Testis (tissue), 3 donors: ENCODE measurements around the gene PSMD1. TPM values are rescaled to one million over a fixed set of nuclear protein-coding genes. Genes with fewer than 3 reads are reported as not detected.

Experiments used
- DNase-seq: peaks from one replicate; pipeline ENCODE4 v3.0.0-alpha.2; 2019
- H3K27ac ChIP-seq, 2 donors: fragments of 200-600 bp; sonication (generic); one replicate each; pipeline ENCODE4 v1.5.1; 2019
- H3K27me3 ChIP-seq: fragments of 200-600 bp; sonication (generic); one replicate; pipeline ENCODE4 v1.5.1; 2019
- H3K36me3 ChIP-seq: fragments of 200-600 bp; sonication (generic); one replicate; pipeline ENCODE4 v1.5.1; 2017; ENCODE audit warnings: low read depth; ENCODE audit errors: missing control alignments
- H3K4me1 ChIP-seq: fragments of 200-600 bp; sonication (generic); one replicate; pipeline ENCODE4 v1.5.1; 2019
- H3K4me3 ChIP-seq, 2 donors: fragments of 200-600 bp; sonication (generic); one replicate each; pipeline ENCODE4 v1.5.1; 2017 to 2019
- H3K9me3 ChIP-seq: fragments of 200-600 bp; sonication (generic); one replicate; pipeline ENCODE4 v1.5.1; 2017
- CTCF ChIP-seq, 3 experiments: fragments of 450-650 bp in 2 of 3; fragments of 200-600 bp in 1 of 3; sonication (generic) in 1 of 3; IDR thresholded peaks; one replicate each; pipeline ENCODE4 v1.5.1; 2016 to 2019; ENCODE audit warnings: antibody characterized with exemption in 3 of 3, mild to moderate bottlenecking in 2 of 3, moderate library complexity in 1 of 3
- POLR2A ChIP-seq: fragments of 450-650 bp; IDR thresholded peaks from one replicate; pipeline ENCODE4 v1.6.1; 2017; ENCODE audit warnings: antibody characterized with exemption, mild to moderate bottlenecking, moderate library complexity
- WGBS, 2 donors: methylation state at CpG; one replicate each; pipeline ENCODE4 v1.1.5; 2018; 5-methylcytosine and 5-hydroxymethylcytosine counted together
- intact Hi-C: fragments of 100-400 bp; cut with DNase I; formaldehyde crosslinking; loops from one replicate; pipeline ENCODE4 v1.15.1; 2023; ENCODE audit warnings: low total_unique reads
- polyA plus RNA-seq: library from polyadenylated mRNA; stranded (reverse); fragments of 350-450 nt; fragmentation: Illumina TruSeq; extraction: RNeasy Lipid Tissue Mini Kit (QIAGEN cat#74804); gene quantifications from one replicate; pipeline ENCODE4 v1.2.3, GENCODE V29; 2014; ENCODE audit warnings: low read depth, low replicate concordance; ENCODE audit not compliant: insufficient read depth
- total RNA-seq, 2 donors: library from RNA; depleted of rRNA; stranded (reverse); fragments of >200 nt; gene quantifications; one replicate each; pipeline ENCODE4 v1.2.3, GENCODE V29; 2016

Gene PSMD1
- total and polyA plus RNA-seq, 3 donors from 2014 or later, result 60.8 to 69.6 (median 66.8) TPM

- peak overlapping the region in 1 of 2 donors; percentile 63 for H3K27ac ChIP-seq
- 49 to 57% methylated on average over 7 to 8 of the region's 8 CpGs for WGBS, 2 donors
- intact Hi-C loops, result no loop called here
- H3K36me3 ChIP-seq, result no peaks in the 10 kb centered on the region
- H3K9me3 ChIP-seq, result no peaks in the 10 kb centered on the region
- no peaks in the 10 kb centered on the region for H3K27me3 ChIP-seq
- peak; percentile 89 for DNase-seq
- H3K4me1 ChIP-seq, result peaks cover 45% of the 10 kb centered on the region
- TF ChIP-seq CTCF (IDR thresholded peaks at IDR 0.05), result no peak
- no peak overlapping the region for H3K4me3 ChIP-seq
Observed at GRCh38 chr2:231047274-231047922, 9.3 kb upstream of the PSMD1 start.

DNA sequence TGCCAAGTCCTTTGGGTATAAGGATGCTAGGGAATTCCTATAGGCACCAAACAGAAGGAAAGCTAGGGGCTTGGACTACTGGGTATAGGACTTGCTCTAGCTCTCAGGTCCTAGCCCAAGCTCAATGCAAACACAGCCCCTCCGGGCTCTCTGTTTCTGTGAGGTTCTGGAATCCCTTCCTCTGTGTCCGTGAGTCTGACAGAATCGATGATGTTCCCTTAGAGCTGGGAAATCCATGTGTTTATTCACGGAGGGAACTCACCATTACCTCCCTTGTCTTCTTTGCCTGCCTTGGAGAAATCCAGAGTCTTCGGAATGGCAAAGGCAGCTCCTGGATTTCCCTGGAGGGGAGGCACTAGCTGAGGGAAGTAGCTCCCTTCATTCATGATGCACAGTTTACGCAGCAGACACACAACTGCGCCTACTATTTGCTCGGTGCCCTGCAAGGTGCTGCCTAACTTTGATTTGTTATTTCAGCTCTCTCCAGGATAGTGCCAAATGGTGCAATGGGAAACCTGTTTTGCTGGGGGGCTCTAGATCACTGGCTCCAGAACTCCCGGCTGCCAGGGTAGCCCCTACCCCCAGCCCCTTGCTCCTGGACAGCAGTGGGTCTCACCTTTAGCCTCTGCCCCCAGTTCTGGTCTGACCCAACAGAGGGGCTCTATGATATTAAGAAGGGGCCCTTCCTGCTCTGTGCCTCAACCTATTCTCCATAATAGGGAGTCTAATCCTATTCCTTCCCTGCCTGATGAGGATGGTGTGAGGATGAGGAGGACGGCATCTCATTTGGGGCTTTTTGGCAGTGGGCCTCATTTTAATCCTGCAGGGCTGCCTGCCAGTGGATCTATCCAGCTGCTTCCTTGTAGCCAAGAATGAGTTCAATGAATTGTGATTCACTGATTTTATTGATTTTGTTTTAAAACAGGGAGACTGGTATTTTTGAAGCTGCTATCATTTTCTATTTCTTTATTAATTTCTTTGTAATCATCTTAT is 8.4 kb upstream of the PSMD1 start:
- no peak for DNase-seq
- WGBS, 2 donors, result 58 to 70% methylated on average over 10 of the region's 10 CpGs
- TF ChIP-seq POLR2A (no peak), CTCF (IDR thresholded peaks at IDR 0.05) (no peak)

GRCh38 chr2:231049286-231050017 is 7.2 kb upstream of the PSMD1 start:
- Histone ChIP-seq H3K4me1 (peaks cover 45% of the 10 kb centered on the region), H3K36me3 (no peaks in the 10 kb centered on the region), H3K27me3 (no peaks in the 10 kb centered on the region), H3K4me3 (no peak overlapping the region), H3K9me3 (no peaks in the 10 kb centered on the region), H3K27ac (no peak overlapping the region)
- DNase-seq, result no peak
- WGBS, 2 donors, result 85 to 92% methylated on average over 12 of the region's 12 CpGs
- intact Hi-C loops, result no loop called here
- TF ChIP-seq CTCF (IDR thresholded peaks at IDR 0.05), result no peak
- no peak for TF ChIP-seq POLR2A

More for the DNA sequence above, 8.4 kb upstream of the PSMD1 start:
- Histone ChIP-seq H3K27me3 (no peaks in the 10 kb centered on the region), H3K27ac (peak overlapping the region in 1 of 2 donors; percentile 49), H3K9me3 (no peaks in the 10 kb centered on the region), H3K4me3 (no peak overlapping the region), H3K4me1 (peaks cover 45% of the 10 kb centered on the region), H3K36me3 (no peaks in the 10 kb centered on the region)
- intact Hi-C loops, result no loop called here

DNA sequence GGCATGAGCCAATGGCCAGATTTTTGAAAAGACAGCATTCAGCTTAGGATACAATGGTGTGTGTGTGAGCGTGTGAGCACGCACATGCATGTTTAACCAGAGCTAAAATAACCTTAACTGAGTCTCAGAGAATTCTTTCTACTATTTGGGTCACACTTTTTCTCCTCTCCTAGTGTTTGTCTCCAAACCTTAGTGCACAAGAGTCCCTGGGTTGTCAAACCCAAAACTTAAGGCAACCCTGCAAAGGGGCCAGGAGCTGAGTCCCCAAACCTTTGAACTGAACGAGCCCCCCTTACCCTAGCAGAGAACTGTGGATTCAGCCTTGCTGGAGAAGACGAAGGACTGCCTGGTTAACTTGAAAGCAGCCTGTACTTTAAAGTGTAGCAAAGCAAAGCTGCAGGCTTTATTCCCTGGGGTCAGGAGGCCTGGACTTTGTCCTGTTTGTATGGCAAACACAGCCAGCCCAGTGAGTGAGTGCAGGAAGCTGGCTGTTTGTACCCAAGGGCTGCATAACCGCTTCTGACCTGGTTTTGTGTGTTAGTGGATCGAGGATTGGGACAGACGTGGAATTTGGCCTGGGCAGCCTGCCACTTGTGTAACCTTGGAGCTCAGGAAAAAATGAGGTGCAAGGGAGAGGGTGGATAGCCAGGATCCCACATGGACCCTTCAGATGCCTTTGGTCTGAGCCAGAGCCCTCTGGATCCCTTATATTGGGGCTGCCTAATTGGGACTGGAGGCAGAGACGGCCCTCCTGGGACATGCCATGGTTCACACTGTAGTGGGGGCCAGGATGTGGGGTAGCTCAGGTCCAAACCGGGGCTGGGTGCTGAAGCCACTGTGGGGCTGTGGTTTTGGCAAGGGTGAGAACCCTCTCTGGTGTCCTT is 6.4 kb upstream of the PSMD1 start:
- H3K9me3 ChIP-seq, result no peaks in the 10 kb centered on the region
- H3K27me3 ChIP-seq, result no peaks in the 10 kb centered on the region
- peak; percentile 54 for DNase-seq
- H3K4me1 ChIP-seq, result peaks cover 45% of the 10 kb centered on the region
- 35 to 46% methylated on average over 9 of the region's 9 CpGs for WGBS, 2 donors
- no peak for TF ChIP-seq CTCF (IDR thresholded peaks at IDR 0.05)
- no peak for TF ChIP-seq POLR2A
- H3K4me3 ChIP-seq, result no peak overlapping the region
- H3K27ac ChIP-seq, result no peak overlapping the region
- H3K36me3 ChIP-seq, result no peaks in the 10 kb centered on the region
- intact Hi-C loops, result no loop called here
